ENCODE results near the gene F13A1. TPM values are rescaled to one million over a fixed set of nuclear protein-coding genes. Genes with fewer than 3 reads are reported as not detected.

The F13A1 gene
- polyA plus RNA-seq, 1 donor (not counting 4 experiments of a cell fraction or from before 2014, with no cell fraction given): not detected

GRCh38 chr6:6230286-6230685 lies 90.2 kb downstream of the F13A1 start:
- FAIRE-seq (no peak), DNase-seq (ENCODE audit: low read depth, low spot score) (no peak)
- TF ChIP-seq, protein P1, sequence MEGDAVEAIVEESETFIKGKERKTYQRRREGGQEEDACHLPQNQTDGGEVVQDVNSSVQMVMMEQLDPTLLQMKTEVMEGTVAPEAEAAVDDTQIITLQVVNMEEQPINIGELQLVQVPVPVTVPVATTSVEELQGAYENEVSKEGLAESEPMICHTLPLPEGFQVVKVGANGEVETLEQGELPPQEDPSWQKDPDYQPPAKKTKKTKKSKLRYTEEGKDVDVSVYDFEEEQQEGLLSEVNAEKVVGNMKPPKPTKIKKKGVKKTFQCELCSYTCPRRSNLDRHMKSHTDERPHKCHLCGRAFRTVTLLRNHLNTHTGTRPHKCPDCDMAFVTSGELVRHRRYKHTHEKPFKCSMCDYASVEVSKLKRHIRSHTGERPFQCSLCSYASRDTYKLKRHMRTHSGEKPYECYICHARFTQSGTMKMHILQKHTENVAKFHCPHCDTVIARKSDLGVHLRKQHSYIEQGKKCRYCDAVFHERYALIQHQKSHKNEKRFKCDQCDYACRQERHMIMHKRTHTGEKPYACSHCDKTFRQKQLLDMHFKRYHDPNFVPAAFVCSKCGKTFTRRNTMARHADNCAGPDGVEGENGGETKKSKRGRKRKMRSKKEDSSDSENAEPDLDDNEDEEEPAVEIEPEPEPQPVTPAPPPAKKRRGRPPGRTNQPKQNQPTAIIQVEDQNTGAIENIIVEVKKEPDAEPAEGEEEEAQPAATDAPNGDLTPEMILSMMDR (optimal IDR thresholded peaks at IDR 0.05 in 1 of 3, IDR thresholded peaks at IDR 0.05 in 1 of 3, conservative IDR thresholded peaks at IDR 0.05 in 1 of 3; ENCODE audit: extremely low read depth in 1 of 3, insufficient read depth in 2 of 3, low read length in 3 of 3): no peak
- no peak for TF ChIP-seq EZH2 (IDR thresholded peaks at IDR 0.05; ENCODE audit: low read length)
- Histone ChIP-seq H3K4me2 (ENCODE audit: control insufficient read depth, extremely low read depth, insufficient read depth, low read depth, low read length) (no peak overlapping the region), H3K36me3 (ENCODE audit: control insufficient read depth in 2 of 2, extremely low read depth in 1 of 2, insufficient read depth in 2 of 2, low read length in 2 of 2) (no peaks in the 10 kb centered on the region), H3K27me3 (ENCODE audit: control insufficient read depth, extremely low read depth, insufficient read depth, low read length) (no peaks in the 10 kb centered on the region), H3K27ac (ENCODE audit: control insufficient read depth, insufficient read depth, low read length) (no peak overlapping the region), H4K20me1 (ENCODE audit: control insufficient read depth, extremely low read depth, insufficient read depth, low read length) (no peaks in the 10 kb centered on the region), H3K4me3 (ENCODE audit: control insufficient read depth in 2 of 3, extremely low read depth in 1 of 3, insufficient read depth in 2 of 3, low read depth in 1 of 3, low read length in 3 of 3) (no peak overlapping the region), H3K9ac (ENCODE audit: control insufficient read depth, extremely low read depth, insufficient read depth, low read length) (no peak overlapping the region), H3K4me1 (ENCODE audit: control insufficient read depth, extremely low read depth, insufficient read depth, low read length) (no peaks in the 10 kb centered on the region), H3K9me1 (ENCODE audit: control insufficient read depth, extremely low read depth, insufficient read depth, low read length) (no peaks in the 10 kb centered on the region), H3K79me2 (ENCODE audit: control insufficient read depth, insufficient read depth, low read length) (no peaks in the 10 kb centered on the region), H2AFZ (ENCODE audit: control insufficient read depth, low read length) (no peak overlapping the region), H3K9me3 (ENCODE audit: control insufficient read depth, low read depth, low read length) (no peaks in the 10 kb centered on the region)
- dilution Hi-C loops (cut with MboI; ENCODE audit: extremely low pct_ligation_motif_present, low sequenced_read_pairs): no loop called here

DNA sequence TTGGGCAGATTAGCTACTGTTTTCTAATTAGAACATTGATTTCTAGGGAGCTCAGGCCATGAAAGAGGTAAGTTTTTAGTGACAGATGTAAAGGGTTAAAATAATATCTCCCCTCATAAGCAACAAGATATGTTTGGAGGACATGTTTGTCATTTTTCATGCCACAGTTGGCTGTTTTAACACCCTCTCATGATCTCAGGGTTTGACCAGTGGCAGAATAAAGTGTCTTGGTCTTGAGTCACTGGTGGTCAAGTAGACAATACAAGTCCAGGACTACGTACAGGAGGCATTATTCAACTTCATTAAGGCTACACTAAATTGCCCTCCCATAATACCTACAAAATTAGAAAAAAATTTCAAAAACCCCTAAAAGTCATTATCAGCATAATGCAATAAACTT lies 92.6 kb downstream of the F13A1 start:
- H3K36me3 ChIP-seq (ENCODE audit: control insufficient read depth in 2 of 2, extremely low read depth in 1 of 2, insufficient read depth in 2 of 2, low read length in 2 of 2): no peaks in the 10 kb centered on the region
- H3K79me2 ChIP-seq (ENCODE audit: control insufficient read depth, insufficient read depth, low read length): no peaks in the 10 kb centered on the region
- H3K9me3 ChIP-seq (ENCODE audit: control insufficient read depth, low read depth, low read length): no peaks in the 10 kb centered on the region
- H3K4me2 ChIP-seq (ENCODE audit: control insufficient read depth, extremely low read depth, insufficient read depth, low read depth, low read length): no peak overlapping the region
- H3K4me3 ChIP-seq (ENCODE audit: control insufficient read depth in 2 of 3, extremely low read depth in 1 of 3, insufficient read depth in 2 of 3, low read depth in 1 of 3, low read length in 3 of 3): no peak overlapping the region
- dilution Hi-C loops (cut with MboI; ENCODE audit: extremely low pct_ligation_motif_present, low sequenced_read_pairs): no loop called here
- no peaks in the 10 kb centered on the region for H3K27me3 ChIP-seq (ENCODE audit: control insufficient read depth, extremely low read depth, insufficient read depth, low read length)
- no peak overlapping the region for H3K27ac ChIP-seq (ENCODE audit: control insufficient read depth, insufficient read depth, low read length)
- H3K4me1 ChIP-seq (ENCODE audit: control insufficient read depth, extremely low read depth, insufficient read depth, low read length): no peaks in the 10 kb centered on the region
- FAIRE-seq (no peak), DNase-seq (ENCODE audit: low read depth, low spot score) (no peak)
- H3K9ac ChIP-seq (ENCODE audit: control insufficient read depth, extremely low read depth, insufficient read depth, low read length): no peak overlapping the region
- H4K20me1 ChIP-seq (ENCODE audit: control insufficient read depth, extremely low read depth, insufficient read depth, low read length): no peaks in the 10 kb centered on the region
- H3K9me1 ChIP-seq (ENCODE audit: control insufficient read depth, extremely low read depth, insufficient read depth, low read length): no peaks in the 10 kb centered on the region
- TF ChIP-seq EZH2 (IDR thresholded peaks at IDR 0.05; ENCODE audit: low read length): no peak
- no peak overlapping the region for H2AFZ ChIP-seq (ENCODE audit: control insufficient read depth, low read length)

GRCh38 chr6:6225885-6226529 lies 94.5 kb downstream of the F13A1 start:
- Histone ChIP-seq H2AFZ (ENCODE audit: control insufficient read depth, low read length) (no peak overlapping the region), H3K36me3 (ENCODE audit: control insufficient read depth in 2 of 2, extremely low read depth in 1 of 2, insufficient read depth in 2 of 2, low read length in 2 of 2) (no peaks in the 10 kb centered on the region), H3K79me2 (ENCODE audit: control insufficient read depth, insufficient read depth, low read length) (no peaks in the 10 kb centered on the region), H4K20me1 (ENCODE audit: control insufficient read depth, extremely low read depth, insufficient read depth, low read length) (no peaks in the 10 kb centered on the region), H3K9ac (ENCODE audit: control insufficient read depth, extremely low read depth, insufficient read depth, low read length) (no peak overlapping the region), H3K4me2 (ENCODE audit: control insufficient read depth, extremely low read depth, insufficient read depth, low read depth, low read length) (no peak overlapping the region), H3K4me3 (ENCODE audit: control insufficient read depth in 2 of 3, extremely low read depth in 1 of 3, insufficient read depth in 2 of 3, low read depth in 1 of 3, low read length in 3 of 3) (no peak overlapping the region), H3K9me1 (ENCODE audit: control insufficient read depth, extremely low read depth, insufficient read depth, low read length) (no peaks in the 10 kb centered on the region), H3K4me1 (ENCODE audit: control insufficient read depth, extremely low read depth, insufficient read depth, low read length) (no peaks in the 10 kb centered on the region), H3K27me3 (ENCODE audit: control insufficient read depth, extremely low read depth, insufficient read depth, low read length) (no peaks in the 10 kb centered on the region), H3K27ac (ENCODE audit: control insufficient read depth, insufficient read depth, low read length) (no peak overlapping the region), H3K9me3 (ENCODE audit: control insufficient read depth, low read depth, low read length) (no peaks in the 10 kb centered on the region)
- FAIRE-seq (no peak), DNase-seq (ENCODE audit: low read depth, low spot score) (no peak)
- no peak for TF ChIP-seq EZH2 (IDR thresholded peaks at IDR 0.05; ENCODE audit: low read length)
- TF ChIP-seq, protein P1 (optimal IDR thresholded peaks at IDR 0.05 in 1 of 3, IDR thresholded peaks at IDR 0.05 in 1 of 3, conservative IDR thresholded peaks at IDR 0.05 in 1 of 3; ENCODE audit: extremely low read depth in 1 of 3, insufficient read depth in 2 of 3, low read length in 3 of 3): no peak
- dilution Hi-C loops (cut with MboI; ENCODE audit: extremely low pct_ligation_motif_present, low sequenced_read_pairs): no loop called here

Measured in keratinocyte (primary cell).